Activated T-cell treated with anti-CD3 and anti-CD28 coated beads, Interleukin-2, amount 50 U/mL, for 48 hours (primary cell): ENCODE results near the gene RIOK1.
"Not testable (repeated sequence)": the region's sequence is repeated elsewhere in the genome, so short reads cannot be mapped to it uniquely, and the experiment has no call there.

ENCODE experiments used
- DNase-seq, 2 experiments: peaks; one replicate each; pipeline ENCODE4 v3.0.0-alpha.2; 2020

RIOK1 gene

DNA sequence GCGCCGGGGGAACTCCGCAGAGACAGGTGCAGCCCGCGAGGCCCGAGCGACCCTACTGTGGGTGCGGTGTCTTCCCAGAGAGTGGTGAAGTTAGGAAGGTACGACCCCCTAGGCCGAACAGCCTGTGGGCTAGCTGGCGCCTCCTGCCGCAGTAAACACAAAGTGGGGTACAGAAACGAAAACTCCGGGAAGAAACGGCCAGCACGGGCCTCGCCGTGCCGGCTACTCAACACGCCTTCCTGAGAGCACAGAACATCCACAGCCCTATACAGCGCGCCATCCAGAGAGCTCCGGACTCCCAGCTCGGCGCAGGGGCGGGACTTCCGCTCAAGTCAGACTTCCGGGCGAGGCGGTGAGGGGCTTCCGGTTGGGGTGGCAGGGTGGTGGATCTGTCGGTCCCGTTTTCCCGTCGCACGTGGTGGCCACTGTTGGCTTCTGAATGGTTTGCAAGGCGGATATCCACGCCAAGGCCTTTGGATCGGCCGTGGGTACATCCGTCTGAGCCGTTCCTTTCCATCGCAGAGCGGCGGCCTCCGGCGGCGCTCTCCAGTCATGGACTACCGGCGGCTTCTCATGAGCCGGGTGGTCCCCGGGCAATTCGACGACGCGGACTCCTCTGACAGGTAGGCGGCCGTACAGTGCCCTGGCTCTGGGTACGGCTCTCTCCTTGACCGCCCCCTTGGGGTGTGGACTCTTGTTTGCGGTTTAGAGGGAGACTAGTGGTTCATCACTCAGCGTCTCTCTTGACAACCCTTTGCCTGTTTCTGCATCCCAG, at the start of gene RIOK1, which contains the start of gene CAGE1:
RIOK1 (plus strand) TSS at position 358 of the 775 bp plus-strand sequence; CDS start at position 553, 195 bp downstream.
CAGE1 (minus strand) TSS at position 292 of the 775 bp plus-strand sequence. CDS start 2,569 bp downstream, outside the sequence.
- peak; percentile 96 to 97 for DNase-seq

DNA sequence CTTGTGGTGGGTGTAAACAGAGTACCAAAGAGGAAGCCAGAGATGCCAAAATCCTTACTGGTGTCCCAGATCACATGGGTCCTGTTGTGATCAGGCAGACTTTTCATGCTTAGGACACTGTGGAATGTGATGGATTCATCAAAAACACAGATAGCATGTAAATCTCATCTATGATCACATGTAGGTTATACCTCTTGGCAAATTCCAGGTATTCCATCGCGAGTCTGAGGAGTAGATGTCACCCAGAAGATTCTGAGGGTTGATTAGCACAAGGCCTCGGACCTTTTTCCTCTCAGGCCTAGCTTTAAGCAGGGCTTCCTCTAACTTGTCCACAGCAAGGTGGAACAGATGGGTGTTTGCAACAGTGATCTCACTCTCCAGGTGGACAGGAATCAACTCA, 48.3 kb upstream of the RIOK1 start:
- no peak for DNase-seq

DNA sequence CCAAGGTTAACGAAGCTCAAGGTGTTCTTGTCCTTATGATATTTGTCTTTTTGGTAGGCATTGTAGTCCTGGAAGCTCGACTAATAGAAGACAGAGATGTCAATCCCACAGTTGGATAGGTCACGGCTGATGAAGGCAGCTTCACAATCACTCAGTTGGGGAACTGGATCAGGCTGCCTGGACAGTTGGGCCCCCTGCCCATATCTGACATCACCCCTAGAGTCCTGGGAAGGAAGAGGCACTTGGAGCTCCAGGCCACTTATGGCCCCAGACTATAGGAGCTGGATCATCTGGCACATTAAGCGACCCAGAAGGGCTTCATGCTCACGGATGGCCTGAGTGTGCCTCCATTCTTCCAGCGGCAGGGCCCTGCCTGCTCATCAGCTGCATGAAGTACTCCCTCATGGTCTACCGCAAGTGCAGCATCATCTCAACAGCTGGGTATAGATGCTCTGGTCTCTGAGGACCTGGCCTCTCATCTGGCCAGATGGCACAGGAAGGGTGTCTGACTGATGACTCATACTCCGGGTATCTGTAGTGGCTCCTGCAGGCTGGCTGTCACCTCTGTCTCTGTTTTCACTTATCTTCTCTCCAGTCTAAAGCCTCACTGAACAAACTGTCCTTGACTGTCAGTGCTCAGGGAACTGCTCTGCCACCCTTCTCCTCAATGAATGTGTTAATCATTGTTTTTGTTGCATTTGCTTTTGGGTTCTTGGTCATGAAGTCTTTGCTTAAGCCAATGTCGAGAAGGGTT, 47.4 kb upstream of the RIOK1 start:
- DNase-seq: no peak

DNA sequence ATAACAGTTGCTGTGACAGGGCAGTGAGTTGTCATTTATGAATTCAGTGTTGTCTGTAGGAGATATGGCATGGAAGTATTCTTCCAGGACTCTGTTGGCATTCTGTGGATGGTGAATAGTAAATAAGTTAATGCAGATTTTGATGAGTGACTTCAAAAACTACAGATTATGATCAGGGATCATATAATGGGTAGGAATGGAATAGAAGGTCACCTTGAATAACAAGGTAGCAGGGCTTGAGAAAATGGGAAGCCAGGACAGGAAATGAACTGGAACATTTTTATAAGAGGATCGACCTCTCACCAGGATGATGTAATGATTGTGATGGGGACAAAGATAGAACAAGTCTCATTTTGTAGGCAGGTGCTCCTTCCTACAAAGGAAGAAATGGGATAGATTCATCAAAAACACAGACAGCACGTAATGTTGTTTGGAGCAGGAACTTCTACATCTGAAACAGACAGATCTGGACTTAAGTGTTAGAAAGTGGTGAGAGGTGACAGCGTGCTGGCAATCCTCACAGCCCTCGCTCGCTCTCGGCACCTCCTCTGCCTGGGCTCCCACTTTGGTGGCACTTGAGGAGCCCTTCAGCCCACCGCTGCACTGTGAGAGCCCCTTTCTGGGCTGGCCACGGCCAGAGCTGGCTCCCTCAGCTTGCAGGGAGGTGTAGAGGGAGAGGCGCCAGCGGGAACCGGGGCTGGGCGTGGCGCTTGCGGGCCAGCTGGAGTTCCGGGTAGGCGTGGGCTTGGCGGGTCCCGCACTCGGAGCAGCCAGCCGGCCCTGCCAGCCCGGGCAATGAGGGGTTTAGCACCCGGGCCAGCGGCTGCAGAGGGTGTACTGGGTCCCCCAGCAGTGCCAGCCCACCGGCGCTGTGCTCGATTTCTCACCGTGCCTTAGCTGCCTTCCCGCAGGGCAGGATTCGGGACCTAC, 45.8 kb upstream of the RIOK1 start:
- DNase-seq: no peak

DNA sequence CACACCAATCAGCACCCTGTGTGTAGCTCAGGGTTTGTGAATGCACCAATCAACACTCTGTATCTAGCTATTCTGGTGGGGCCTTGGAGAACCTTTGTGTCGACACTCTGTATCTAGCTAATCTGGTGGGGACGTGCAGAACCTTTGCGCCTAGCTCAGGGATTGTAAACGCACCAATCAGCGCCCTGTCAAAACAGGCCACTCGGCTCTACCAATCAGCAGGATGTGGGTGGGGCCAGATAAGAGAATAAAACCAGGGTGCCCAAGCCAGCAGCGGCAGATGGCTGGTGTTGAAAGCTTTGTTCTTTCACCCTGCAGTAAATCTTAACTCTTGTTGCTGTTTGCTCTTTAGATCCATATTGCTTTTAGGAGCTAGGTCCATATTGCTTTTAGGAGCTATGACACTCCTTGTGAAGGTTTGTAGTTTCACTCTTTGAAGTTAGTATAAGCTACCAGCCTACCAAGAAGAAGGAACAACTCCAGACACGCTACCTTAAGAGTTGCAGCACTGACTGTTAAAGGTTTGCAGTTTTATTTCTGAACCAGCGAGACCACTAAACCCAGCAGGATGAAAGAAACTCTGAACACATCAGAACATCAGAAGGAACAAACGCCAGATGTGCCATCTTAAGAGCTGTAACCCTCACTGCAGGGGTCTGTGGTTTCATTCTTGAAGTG, 44.7 kb upstream of the RIOK1 start:
- not testable (repeated sequence) for DNase-seq

DNA sequence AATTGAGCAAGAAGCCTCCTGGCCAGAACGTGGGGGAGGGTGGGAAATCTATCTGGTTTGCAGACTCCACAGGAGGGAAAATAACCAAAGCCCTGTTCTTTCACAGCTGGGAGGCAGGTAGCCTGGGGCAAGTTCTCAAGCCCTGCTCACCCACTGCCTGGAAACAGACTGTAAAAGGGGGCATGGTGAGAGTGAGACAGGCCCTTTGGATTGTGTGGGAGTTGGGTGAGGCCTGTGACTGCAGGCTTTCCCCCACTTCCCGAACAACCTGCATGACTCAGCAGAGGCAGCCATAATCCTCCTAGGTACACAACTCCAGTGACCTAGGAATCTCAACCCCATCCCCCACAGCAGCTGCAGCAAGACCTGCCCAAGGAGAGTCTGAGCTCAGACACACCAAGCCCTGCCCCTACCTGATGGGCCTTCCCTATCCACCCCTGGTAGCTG, 42.0 kb upstream of the RIOK1 start:
- DNase-seq: not testable (repeated sequence)

DNA sequence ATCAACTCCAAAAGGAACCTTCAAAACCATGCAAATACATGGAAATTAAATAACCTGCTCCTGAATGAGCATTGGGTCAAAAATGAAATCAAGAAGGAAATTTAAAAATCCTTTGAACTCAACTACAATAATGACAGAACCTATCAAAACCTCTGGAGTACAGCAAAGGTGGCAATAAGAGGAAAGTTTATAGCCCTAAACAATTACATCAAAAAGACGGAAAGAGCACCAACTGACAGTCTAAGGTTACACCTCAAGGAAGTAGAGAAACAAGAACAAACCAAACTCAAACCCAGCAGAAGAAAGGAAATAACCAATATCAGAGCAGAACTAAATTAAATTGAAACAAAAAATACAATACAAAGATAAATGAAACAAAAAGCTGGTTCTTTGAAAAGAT, 39.0 kb upstream of the RIOK1 start:
- not testable (repeated sequence) for DNase-seq

DNA sequence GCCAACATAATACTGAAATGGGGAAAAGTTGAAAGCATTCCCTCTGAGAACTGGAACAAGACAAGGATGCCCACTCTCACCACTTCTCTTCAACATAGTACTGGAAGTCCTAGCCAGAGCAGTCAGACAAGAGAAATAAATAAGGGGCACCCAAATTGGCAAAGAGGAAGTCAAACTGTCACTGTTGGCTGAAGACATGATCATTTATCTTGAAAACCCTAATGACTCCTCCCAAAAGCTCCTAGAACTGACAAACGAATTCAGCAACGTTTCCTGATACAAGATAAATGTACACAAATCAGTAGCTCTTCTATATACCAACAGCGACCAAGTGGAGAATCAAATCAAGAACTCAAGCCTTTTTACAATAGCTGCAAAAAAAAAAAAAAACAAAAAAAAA, 37.7 kb upstream of the RIOK1 start:
- not testable (repeated sequence) for DNase-seq

DNA sequence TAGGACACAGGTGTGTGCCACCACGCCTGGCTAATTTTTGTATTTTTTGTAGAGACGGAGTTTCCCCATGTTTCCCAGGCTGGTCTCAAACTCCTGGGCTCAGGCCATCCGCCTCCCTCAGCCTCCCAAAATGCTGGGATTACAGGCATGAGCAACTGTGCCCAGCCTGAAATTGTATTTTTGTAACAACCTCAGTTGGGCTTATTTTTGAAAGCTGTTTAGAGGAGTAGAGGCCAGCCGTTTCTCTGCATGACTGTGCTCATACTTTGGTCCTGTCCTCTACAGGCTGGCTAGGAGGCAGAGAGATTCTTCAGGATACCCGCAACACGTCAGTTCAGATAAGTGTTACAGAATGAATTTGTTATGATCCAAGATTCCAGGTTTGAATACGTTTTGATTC, 22.2 kb upstream of the RIOK1 start:
- DNase-seq: no peak

DNA sequence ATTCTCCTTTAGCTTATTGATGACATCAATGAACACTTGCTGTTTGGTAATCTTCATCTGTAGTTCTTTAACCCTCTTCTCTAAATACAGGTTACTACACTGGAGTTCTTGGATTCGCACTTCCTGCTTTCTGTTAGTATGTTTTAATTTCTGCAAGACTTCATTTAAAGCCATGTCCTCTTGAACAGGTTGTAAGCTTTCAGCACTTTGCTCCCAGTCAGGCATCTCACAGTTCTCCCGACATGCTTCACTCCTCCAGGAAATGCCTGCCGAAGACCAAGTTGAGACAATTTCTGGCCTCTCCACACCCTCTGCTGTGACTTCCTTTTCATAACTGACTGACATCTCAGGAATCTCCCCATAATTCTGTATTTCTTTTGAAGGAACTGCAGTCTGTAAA, 15.9 kb upstream of the RIOK1 start:
- no peak for DNase-seq

DNA sequence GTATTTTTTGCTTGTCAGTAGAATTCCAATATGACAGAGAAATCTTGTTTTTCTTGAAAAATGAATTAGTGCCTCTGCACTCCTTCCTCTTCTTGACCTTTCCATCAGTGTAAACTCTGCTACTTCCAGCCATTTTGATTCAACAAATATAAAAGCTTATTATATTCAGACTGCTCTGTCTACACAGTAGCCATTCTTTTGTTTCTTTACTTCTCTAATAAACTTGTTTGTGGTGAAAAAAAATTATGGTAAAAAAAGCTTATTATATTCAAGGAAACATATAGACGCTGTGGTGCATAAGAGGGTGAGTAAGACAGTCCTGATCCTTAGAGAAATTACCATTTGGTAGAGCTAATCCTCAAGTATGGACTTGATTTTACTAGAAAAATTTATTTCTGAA, 11.6 kb upstream of the RIOK1 start:
- DNase-seq: no peak

DNA sequence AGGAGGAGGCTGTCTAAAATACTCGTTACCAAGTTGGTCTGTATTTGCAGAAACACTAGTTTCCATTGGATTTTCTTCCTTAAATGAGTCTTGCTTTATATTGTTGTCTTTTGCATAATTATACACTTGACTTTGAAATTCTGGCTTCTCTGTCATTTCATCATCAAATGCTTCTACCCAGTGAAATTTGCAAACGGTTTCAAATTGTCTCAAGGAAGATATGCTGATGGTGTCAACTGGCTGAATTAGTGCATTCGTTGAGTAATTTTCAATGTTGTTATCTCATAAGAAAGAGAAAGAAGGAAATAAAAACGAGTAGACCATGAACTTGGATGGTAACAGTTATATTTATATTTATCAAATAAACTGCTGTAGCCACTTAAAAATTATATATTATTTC, 10.9 kb upstream of the RIOK1 start:
- DNase-seq: no peak

DNA sequence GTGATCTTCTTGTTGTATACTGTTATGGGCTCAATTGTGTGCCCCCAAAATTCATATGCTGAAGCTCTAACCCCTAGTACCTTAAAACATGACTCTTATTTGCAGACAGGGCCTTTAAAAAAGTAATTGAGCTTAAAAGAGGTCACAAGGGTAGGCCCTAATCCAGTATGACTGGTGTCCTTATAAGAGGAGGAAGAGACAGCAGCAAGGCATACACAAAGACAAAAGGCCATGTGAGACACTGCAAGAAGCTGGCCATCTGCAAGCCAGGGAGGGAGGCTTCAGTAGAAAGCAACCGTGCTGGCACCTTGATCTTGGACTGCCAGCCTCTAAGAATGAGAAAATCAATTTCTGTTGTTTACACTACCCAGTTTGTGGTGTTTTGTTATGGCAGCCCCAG, 8.5 kb upstream of the RIOK1 start:
- DNase-seq: no peak

DNA sequence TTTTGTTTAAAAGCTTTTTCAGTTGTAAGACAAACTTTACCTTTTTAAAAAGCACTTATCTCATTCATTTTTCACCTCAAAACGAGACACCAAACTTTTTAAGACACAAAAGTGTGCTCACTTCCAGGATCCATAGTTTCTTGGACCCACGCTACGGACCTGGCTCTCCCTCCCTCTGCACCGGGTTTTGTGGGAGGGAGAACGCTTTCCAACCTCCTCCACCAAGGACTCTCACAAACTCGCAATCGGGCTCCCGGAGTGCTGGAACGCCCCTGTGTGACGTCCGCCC, 502 bp upstream of the RIOK1 start:
- no peak for DNase-seq

DNA sequence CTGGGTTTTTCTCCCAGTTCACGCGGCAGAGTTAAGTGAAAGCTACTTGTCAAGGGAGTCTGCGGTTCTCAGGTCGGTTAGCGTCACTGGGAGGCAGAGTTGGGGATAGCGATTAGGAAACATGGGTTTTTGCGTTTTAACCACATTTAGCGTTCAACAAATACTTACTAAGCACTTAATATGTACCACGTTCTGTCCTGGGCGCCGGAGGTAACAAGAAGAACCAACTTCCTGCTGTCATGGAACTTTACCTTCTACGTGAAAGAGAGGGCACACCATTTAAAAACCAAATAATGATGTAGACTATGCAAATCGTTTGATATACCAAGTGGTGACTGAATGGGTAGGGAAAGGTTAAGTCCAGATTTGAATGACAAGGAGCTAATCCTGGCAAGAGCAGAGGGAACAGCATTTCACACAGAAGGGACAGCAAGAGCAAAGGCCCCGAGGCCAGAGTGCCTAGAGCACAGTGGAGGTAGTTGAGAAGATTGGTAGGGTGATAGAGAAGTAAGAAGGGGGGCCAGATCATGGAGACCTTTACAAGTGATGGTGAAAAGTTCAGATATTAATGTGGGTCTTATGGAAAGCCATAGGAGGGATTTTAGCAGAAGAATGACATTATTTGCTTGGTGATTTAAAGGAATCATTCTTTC, 744 bp downstream of the RIOK1 start:
- no peak for DNase-seq

DNA sequence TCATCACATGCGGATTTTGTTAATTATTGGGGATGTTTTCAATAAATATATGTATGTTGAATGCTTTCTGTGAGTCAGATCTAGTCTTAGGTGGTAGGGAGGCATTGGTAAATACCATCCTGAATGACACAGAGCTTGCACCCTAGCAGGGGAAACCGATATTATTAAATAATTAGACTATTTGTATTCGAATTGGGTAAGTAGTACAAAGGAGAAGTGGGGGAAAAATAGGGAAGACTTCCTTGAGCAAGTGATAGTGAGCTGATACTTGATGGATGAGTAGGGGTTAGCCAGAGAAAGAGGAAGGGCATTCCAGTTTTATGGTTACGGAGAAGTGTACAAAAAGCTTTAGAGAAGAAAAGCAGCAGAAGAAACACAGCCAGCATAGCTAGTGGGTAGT, 1.5 kb downstream of the RIOK1 start:
- DNase-seq: no peak

DNA sequence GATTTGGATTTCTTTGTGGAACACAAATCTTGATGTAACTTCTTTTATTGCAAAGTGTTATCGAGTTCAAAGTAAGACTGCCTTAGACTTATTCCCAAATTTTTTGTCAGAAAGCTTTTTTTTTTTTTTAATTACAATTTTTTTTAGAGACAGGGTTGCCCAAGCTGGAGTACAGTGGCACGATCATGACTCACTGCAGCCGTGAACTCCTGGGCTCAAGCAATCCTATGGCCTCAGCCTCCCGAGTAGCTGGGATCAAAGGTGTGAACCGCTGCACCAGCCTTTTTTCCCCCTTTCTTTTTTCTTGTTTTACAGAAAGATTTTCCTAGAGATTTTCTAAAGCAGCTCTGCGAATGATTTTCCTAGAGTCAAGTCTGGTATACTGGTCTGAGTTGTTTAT, 2.8 kb downstream of the RIOK1 start:
- DNase-seq: no peak

DNA sequence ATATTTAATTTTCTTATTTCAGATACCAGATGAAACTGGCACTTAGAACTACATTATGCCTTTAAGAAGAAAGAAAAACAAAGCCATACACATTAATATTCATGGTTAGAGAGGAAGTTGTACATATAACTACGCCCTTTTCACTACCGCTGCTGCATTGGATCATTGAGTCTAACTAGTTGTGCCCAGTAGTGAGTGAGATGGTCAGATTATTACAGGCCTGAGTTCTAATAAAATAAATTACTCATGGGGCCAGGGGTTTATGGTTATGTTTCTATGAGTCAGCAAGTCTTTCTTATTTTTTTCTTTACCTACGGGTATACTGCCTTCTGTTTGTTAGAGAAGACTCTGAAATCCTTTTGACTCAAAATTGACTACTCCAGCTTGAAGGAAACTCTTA, 11.5 kb downstream of the RIOK1 start:
- no peak for DNase-seq

DNA sequence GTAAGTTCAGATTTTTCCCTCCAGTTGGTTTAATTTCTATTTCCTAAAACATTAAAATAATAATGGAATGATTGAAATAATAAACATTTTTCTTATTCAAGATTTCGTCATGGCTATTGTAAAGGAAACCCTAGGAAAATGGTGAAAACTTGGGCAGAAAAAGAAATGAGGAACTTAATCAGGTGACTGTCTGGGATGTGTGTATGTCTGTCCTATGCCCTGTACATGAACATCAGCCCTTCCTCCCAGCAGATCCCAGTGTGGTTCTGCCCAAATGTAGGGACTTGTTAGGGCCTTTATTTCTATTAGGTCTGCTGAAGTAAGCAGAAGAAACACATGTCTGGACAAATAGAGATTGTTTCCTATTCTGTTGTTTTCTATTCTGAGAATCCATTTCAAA, 13.1 kb downstream of the RIOK1 start:
- no peak for DNase-seq

DNA sequence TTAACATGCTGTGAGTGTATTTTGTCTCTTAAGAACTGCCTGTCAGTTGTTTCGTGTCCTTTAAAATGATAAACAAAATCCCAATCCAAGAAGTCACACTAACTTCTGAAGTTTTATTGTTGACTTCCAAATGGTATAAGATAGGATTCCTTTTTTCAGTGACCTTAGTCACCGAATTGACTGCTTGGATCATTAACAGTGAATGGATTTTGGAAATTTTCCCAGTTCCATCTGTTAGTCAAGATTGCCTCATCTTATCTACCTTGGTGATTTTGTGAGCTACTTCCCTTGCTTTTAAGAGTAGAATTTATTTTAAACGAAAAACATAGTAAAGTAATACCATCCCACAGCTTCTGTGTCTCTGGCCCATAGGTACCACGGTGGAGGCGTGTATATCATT, 14.9 kb downstream of the RIOK1 start:
- DNase-seq: no peak

DNA sequence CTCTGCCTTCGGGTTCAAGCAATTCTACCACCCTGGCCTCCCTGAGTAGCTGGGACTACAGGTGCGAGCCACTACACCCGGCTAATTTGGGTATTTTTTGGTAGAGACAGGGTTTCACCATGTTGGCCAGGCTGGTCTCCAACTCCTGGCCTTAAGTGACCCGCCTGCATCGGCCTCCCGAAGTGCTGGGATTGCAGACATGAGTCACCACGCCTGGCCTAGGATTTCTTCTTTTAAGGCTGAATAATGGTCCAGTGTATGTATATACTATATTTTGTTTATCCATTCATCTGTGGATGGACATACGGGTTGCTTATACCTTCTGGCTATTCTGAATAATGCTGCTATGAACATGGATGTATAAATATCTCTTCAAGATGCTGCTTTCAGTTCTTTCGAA, 17.1 kb downstream of the RIOK1 start:
- no peak for DNase-seq

DNA sequence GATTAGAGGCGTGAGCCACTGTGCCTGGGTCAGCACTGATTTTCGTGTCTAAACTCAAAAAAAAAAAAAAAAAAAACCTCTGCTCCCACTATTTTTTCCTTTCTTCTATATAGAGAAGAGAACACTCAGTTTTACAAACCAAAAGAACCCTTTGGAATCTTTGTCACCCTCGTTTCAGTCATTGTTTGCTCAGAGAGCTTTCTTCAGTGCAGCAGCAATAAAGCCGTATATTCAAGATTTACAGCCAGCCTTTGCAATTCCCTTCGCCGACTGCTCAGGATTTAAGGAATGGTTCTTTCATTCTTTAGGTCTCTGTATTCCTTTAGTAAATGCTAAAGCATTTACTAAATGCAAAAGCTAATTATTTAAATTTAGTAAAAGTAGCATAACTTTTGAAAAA, 20.1 kb downstream of the RIOK1 start:
- DNase-seq: no peak
